GM19238 (cell line): Measurements from ENCODE around the gene SECISBP2.
"Not testable (repeated sequence)": the region's sequence is repeated elsewhere in the genome, so short reads cannot be mapped to it uniquely, and the experiment has no call there.

Experiments
- DNase-seq: peaks from one replicate; pipeline ENCODE4 v3.0.0; 2011; ENCODE audit warnings: low spot score; ENCODE audit not compliant: insufficient read length

The SECISBP2 gene

DNA sequence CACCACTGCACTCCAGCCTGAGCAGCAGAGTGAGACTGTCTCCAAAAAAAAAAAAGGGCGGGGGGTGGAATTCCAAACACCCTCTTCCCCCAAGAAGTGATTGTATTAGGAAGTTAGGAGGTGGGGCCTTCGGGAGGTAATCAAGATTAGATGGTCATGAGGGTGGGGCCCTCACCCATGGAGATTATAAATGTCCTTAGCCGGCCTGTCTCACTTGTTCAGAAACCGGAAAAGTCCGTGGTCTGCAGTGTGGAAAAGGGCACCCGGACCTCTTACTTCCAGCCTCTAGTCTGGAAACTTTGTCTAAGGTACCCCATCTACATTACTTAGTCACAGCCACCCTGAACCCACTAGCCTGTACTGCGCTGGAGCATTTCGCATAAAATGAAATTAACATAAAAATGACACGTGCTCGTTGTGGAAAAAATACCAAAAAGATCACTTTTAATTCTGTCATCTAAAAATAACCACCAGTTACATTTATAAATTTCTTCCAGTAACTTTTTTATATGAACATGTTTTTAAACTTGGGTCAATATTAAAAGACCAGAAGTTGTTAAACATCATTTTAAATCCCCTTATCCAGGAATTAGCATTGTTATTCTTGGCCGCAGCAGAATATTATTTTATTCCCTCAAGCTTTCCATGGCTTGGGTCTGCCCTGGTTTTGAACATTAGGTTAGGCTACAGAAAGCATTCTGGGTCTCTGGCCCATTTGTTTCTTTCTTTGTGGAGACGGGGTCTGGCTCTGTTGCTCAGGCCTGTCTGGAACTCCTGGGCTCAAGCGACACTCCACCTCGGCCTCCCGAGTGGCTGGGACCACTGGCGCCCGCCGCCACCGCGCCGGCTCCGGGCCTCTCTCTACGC, 8.5 kb upstream of the SECISBP2 start:
- DNase-seq: no peak

DNA sequence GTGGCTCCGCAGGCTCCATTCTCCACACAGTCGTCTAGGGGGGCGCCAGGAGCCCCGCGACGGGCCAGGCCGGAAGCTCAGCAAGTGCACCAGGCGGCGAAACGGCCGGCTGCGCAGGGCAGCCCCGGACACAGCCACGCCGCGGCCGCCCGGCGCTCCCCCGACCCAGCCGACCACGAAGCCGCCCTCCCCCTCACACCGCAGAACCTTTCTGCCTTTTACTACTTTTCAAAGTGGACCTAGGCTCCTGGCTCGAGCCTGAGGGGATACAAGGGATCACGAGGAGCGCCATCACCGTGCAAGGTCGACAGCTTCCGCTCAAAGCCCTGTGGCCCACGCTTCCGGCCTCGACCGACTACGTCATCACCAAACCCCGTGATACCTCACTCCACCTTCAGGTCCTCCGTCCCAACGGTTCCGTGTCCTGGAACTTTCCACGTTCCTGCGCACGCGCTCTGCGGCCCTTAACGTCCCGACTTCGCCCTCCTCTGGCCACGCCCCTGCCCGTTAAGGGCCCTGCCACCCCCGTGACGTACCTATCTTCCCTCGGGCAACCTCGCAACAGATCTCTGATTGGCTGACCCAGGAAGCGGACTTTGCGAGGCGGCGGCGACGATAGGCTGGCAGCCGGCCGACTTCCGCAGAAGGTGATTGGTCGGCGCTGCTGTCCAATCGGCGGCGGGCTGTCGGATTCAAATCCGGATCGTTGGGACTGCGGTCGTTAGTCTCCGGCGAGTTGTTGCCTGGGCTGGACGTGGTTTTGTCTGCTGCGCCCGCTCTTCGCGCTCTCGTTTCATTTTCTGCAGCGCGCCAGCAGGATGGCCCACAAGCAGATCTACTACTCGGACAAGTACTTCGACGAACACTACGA, 7.6 kb upstream of the SECISBP2 start, which contains the start of gene CKS2:
CKS2 (plus strand) TSS at position 721 of the 871 bp plus-strand sequence; CDS start at position 819, 98 bp downstream.
- DNase-seq: peak; percentile 97

GRCh38 chr9:89311346-89312221, 6.7 kb upstream of the SECISBP2 start:
- DNase-seq: no peak

- no peak for DNase-seq
Measured at GRCh38 chr9:89312222-89312571, 6.1 kb upstream of the SECISBP2 start.

GRCh38 chr9:89313842-89314241, 4.5 kb upstream of the SECISBP2 start:
- no peak for DNase-seq

DNA sequence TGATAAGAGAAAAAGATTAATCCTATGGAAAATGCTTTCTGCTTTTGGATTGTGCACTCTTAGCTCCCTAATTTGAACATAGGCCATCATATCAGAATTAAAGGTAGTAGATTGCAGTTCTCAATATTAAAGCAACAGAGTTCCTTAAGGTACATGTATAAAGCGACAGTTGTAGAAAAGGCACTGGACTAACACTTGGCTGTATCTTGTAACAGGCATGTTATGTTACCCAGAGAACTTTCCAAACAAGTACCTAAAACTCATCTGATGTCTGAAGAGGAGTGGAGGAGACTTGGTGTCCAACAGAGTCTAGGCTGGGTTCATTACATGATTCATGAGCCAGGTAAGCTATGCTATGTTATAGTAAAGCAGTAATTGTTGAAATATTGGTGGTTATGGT, 3.3 kb upstream of the SECISBP2 start:
- no peak for DNase-seq

DNA sequence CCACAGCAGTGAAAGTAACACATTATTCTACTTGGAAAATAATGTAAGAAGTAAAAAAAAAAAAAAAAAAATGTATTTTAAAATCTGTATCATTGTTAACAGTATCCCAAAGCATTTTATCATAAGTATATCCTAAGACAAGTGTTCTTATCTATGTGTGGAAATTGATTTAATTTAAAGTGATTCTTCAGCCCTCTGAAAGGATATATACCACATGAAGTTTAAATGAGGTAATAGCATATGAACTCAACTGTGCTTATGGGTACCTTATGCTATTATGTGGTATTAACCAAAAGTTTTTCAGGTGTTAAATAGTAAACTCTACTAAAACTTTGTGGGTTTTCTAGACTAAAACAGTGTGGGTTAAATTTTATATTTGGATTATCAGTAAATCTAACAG, 2.8 kb upstream of the SECISBP2 start:
- DNase-seq: no peak

GRCh38 chr9:89317282-89317681, 1.0 kb upstream of the SECISBP2 start:
- DNase-seq: no peak

- DNase-seq: no peak
Measured at GRCh38 chr9:89319015-89319905, 960 bp downstream of the SECISBP2 start.

- DNase-seq: no peak
Measured at GRCh38 chr9:89323390-89323789, 5.1 kb downstream of the SECISBP2 start.

GRCh38 chr9:89325733-89326132, 7.4 kb downstream of the SECISBP2 start:
- no peak for DNase-seq

- DNase-seq: no peak
Measured at GRCh38 chr9:89328064-89328463, 9.8 kb downstream of the SECISBP2 start.

GRCh38 chr9:89329917-89330316, 11.6 kb downstream of the SECISBP2 start:
- DNase-seq: no peak

GRCh38 chr9:89330513-89330912, 12.2 kb downstream of the SECISBP2 start:
- DNase-seq: no peak

GRCh38 chr9:89339807-89340206, 21.5 kb downstream of the SECISBP2 start:
- DNase-seq: no peak

GRCh38 chr9:89340332-89340731, 22.0 kb downstream of the SECISBP2 start:
- DNase-seq: no peak

- DNase-seq: no peak
Measured at GRCh38 chr9:89342213-89342612, 23.9 kb downstream of the SECISBP2 start.

DNA sequence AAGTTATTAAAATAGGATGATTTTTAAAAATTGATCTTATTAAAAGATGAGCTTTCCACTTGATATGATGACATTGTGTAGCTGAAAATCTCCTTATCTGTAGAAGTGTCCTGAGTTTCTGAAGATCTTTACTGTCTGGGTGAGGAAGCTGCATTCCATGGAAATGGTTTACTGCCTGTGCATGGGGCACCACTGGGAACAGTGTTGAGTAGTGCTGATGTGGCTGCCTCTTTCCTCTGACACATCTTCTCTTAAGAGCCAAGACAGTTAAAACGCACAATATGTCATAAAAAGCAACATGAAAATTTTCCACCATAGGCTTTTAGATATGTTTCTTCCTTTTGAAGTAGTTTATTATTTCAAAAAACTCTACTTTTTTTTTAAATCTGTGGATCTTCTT, 24.6 kb downstream of the SECISBP2 start:
- no peak for DNase-seq

- not testable (repeated sequence) for DNase-seq
Measured at GRCh38 chr9:89343812-89344211, 25.5 kb downstream of the SECISBP2 start.

- DNase-seq: no peak
Measured at GRCh38 chr9:89345476-89345875, 27.2 kb downstream of the SECISBP2 start.
